GM23338 (cell line): Measurements from ENCODE around the gene LMAN2L. TPM values are rescaled to one million over a fixed set of nuclear protein-coding genes. Genes with fewer than 3 reads are reported as not detected.

Experiments
- ATAC-seq: fragments of 200-7000 bp; cut with Tn5 transposase; 3 replicates; pipeline ENCODE4 v1.9.1; 2020
- DNase-seq: peaks from one replicate; pipeline ENCODE4 v3.0.0-alpha.2; 2015; ENCODE audit warnings: low spot score
- H2AFZ ChIP-seq: fragments of 200-600 bp; sonication (generic); 2 replicates; pipeline ENCODE4 v1.8.0; 2016; ENCODE audit warnings: antibody characterized with exemption, mild to moderate bottlenecking, moderate library complexity
- H3F3A ChIP-seq: fragments of 200-600 bp; sonication (generic); replicated peaks from 2 replicates; pipeline ENCODE4 v1.8.0; 2017; ENCODE audit warnings: antibody characterized with exemption, mixed run types, low read depth
- H3K27ac ChIP-seq: fragments of 200-600 bp; sonication (generic); 2 replicates; pipeline ENCODE4 v1.6.1; 2016; ENCODE audit warnings: low read depth
- H3K27me3 ChIP-seq: fragments of 200-600 bp; sonication (generic); 2 replicates; pipeline ENCODE4 v1.8.0; 2016; ENCODE audit warnings: mild to moderate bottlenecking, mixed run types, moderate library complexity; ENCODE audit not compliant: insufficient read depth
- H3K36me3 ChIP-seq: fragments of 200-600 bp; sonication (generic); 2 replicates; pipeline ENCODE4 v1.8.0; 2016; ENCODE audit warnings: mild to moderate bottlenecking; ENCODE audit not compliant: insufficient read depth
- H3K4me1 ChIP-seq: fragments of 200-600 bp; sonication (generic); 2 replicates; pipeline ENCODE4 v1.8.0; 2016; ENCODE audit warnings: mild to moderate bottlenecking, moderate library complexity; ENCODE audit not compliant: insufficient read depth
- H3K4me2 ChIP-seq: fragments of 200-600 bp; sonication (generic); 2 replicates; pipeline ENCODE4 v1.7.1; 2017; ENCODE audit warnings: mixed run types
- H3K4me3 ChIP-seq: fragments of 200-600 bp; sonication (generic); 2 replicates; pipeline ENCODE4 v1.6.1; 2016; ENCODE audit warnings: mixed run types
- H3K79me2 ChIP-seq: fragments of 200-600 bp; sonication (generic); replicated peaks from 2 replicates; pipeline ENCODE4 v1.8.0; 2017; ENCODE audit warnings: mild to moderate bottlenecking; ENCODE audit not compliant: insufficient read depth
- H3K9me2 ChIP-seq: fragments of 200-600 bp; sonication (generic); 2 replicates; pipeline ENCODE4 v1.8.0; 2017; ENCODE audit not compliant: insufficient read depth
- H4K20me1 ChIP-seq: fragments of 200-600 bp; sonication (generic); replicated peaks from 2 replicates; pipeline ENCODE4 v1.8.0; 2017; ENCODE audit warnings: mild to moderate bottlenecking; ENCODE audit not compliant: insufficient read depth
- H3K27ac Mint-ChIP-seq: 2 replicates; pipeline ENCODE4 v1.8.0; 2020; ENCODE audit warnings: inconsistent platforms, mild to moderate bottlenecking, moderate library complexity, mixed read lengths
- H3K27me3 Mint-ChIP-seq: 3 replicates; pipeline ENCODE4 v1.8.0; 2022; ENCODE audit warnings: low read depth, mild to moderate bottlenecking, moderate library complexity, mixed read lengths, inconsistent platforms; ENCODE audit not compliant: insufficient read depth, poor library complexity
- H3K36me3 Mint-ChIP-seq: 3 replicates; pipeline ENCODE4 v1.8.0; 2021; ENCODE audit warnings: low read depth, mild to moderate bottlenecking, inconsistent platforms, moderate library complexity, mixed read lengths
- H3K4me1 Mint-ChIP-seq: 3 replicates; pipeline ENCODE4 v1.8.0; 2020; ENCODE audit warnings: mild to moderate bottlenecking, inconsistent platforms, mixed read lengths
- H3K4me3 Mint-ChIP-seq: 3 replicates; pipeline ENCODE4 v1.8.0; 2021; ENCODE audit warnings: moderate library complexity, mild to moderate bottlenecking, inconsistent platforms, mixed read lengths
- H3K9me3 Mint-ChIP-seq: 3 replicates; pipeline ENCODE4 v1.8.0; 2020; ENCODE audit warnings: moderate library complexity, mild to moderate bottlenecking, inconsistent platforms, mixed read lengths
- CREB1 ChIP-seq: fragments of 250-450 bp; sonication (Bioruptor Pico); IDR thresholded peaks from 2 replicates; pipeline ENCODE4 v1.5.0; 2020; ENCODE audit warnings: low read depth, mild to moderate bottlenecking, moderate library complexity
- CTCF ChIP-seq, 2 experiments: fragments of 200-600 bp in 1 of 2; sonication (generic) in 1 of 2; conservative IDR thresholded peaks; 2 replicates each; pipeline versions ENCODE4 v1.5.1 to v1.6.1; 2016 to 2017; ENCODE audit warnings: antibody characterized with exemption in 2 of 2, low read depth in 2 of 2, mild to moderate bottlenecking in 2 of 2, moderate library complexity in 1 of 2
- EZH2 ChIP-seq: fragments of 200-600 bp; sonication (generic); IDR thresholded peaks from one replicate; pipeline ENCODE4 v1.8.0; 2017; ENCODE audit warnings: antibody characterized with exemption, mild to moderate bottlenecking, low read depth; ENCODE audit not compliant: unreplicated experiment
- EZH2phosphoT487 ChIP-seq: fragments of 200-600 bp; sonication (generic); IDR thresholded peaks from one replicate; pipeline ENCODE4 v1.8.1; 2018; ENCODE audit warnings: antibody characterized with exemption; ENCODE audit not compliant: unreplicated experiment
- NANOG ChIP-seq: IDR thresholded peaks from 2 replicates; pipeline ENCODE4 v1.6.1; 2016; ENCODE audit warnings: antibody characterized with exemption, borderline replicate concordance
- ZNF331 ChIP-seq: fragments of 250-450 bp; sonication (Bioruptor Pico); IDR thresholded peaks from 2 replicates; pipeline ENCODE4 v1.5.0; 2020; ENCODE audit warnings: low read depth, mild to moderate bottlenecking, moderate library complexity
- polyA plus RNA-seq: library from polyadenylated mRNA; unstranded; fragments of >200 nt; fragmentation: Nextera tagmentation; extraction: Ambion mirVana; gene quantifications from 2 replicates; pipeline ENCODE4 v1.2.1, GENCODE V29; 2016
- total RNA-seq: library from RNA; depleted of rRNA; stranded (reverse); fragments of >200 nt; shearing (Covaris generic); gene quantifications from 2 replicates; pipeline ENCODE4 v1.2.3, GENCODE V29; 2014
- TF ChIP-seq, protein P1 (sequence below): fragments of 250-450 bp; sonication (Bioruptor Pico); IDR thresholded peaks from 2 replicates; pipeline ENCODE4 v1.5.0; 2020; ENCODE audit warnings: mild to moderate bottlenecking, moderate library complexity
- TF ChIP-seq, protein P2 (sequence below): IDR thresholded peaks from 2 replicates; pipeline ENCODE4 v1.6.1; 2016; ENCODE audit warnings: antibody characterized with exemption
- TF ChIP-seq, protein P3 (sequence below): IDR thresholded peaks from one replicate; pipeline ENCODE4 v1.6.1; 2018; ENCODE audit warnings: antibody characterized with exemption; ENCODE audit not compliant: unreplicated experiment

LMAN2L gene
- total and polyA plus RNA-seq, 2 experiments from 2014 or later, result 11.8 to 15.8 TPM

DNA sequence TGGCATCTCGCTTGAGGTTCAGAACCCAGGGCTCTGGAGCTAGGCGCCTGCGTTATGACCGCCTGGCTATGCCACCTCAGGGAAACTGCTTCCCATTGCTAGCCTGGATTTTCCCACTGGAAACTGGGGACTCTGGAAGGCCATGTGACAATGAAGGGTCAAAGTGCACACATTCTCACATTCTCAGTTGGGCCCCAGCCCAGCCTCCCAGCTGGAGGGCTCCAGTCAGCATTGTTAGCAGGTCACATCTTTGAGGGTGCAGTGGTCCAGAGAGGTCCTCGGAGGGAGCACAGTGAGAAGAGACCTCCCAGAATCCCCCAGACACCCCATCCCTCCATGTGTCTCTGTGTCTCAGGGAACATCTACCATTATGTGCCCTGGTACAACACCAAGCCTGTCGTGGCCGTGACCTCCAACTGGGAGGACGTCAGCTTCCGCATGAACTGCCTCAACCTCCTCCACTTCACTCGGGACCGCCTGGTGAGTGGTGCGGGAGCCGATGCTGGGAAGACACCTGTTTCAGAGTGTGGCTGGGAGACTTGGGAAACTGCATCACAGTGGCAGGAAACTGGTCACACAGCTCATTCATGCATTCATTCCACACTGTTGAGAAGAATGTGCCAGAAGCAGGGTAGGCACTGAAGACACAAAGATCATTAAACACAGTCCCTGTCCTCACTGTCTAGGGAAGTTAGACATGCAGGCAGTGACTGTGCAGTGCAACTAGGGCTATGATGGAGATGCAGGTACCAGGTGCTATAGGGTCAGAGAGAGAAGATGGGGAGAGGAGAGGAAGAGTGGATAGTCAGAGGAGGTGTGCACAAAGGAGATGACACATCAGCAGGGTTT is 55.7 kb downstream of the LMAN2L start:
- Histone ChIP-seq H3K9me2 (no peaks in the 10 kb centered on the region), H3K79me2 (no peaks in the 10 kb centered on the region), H4K20me1 (no peaks in the 10 kb centered on the region), H3K4me2 (no peak overlapping the region), H2AFZ (no peak overlapping the region), H3F3A (no peaks in the 10 kb centered on the region), H3K27ac (no peak overlapping the region), H3K27me3 (no peaks in the 10 kb centered on the region), H3K36me3 (no peaks in the 10 kb centered on the region), H3K4me1 (no peaks in the 10 kb centered on the region), H3K4me3 (no peak overlapping the region)
- Mint-ChIP-seq H3K36me3 (no peaks in the 10 kb centered on the region), H3K4me3 (no peak overlapping the region; the same call in 2 of the 3 replicates), H3K27me3 (peaks cover 4% of the 10 kb centered on the region), H3K4me1 (peaks cover 15% of the 10 kb centered on the region), H3K9me3 (no peaks in the 10 kb centered on the region), H3K27ac (no peak overlapping the region)
- TF ChIP-seq, protein P1, sequence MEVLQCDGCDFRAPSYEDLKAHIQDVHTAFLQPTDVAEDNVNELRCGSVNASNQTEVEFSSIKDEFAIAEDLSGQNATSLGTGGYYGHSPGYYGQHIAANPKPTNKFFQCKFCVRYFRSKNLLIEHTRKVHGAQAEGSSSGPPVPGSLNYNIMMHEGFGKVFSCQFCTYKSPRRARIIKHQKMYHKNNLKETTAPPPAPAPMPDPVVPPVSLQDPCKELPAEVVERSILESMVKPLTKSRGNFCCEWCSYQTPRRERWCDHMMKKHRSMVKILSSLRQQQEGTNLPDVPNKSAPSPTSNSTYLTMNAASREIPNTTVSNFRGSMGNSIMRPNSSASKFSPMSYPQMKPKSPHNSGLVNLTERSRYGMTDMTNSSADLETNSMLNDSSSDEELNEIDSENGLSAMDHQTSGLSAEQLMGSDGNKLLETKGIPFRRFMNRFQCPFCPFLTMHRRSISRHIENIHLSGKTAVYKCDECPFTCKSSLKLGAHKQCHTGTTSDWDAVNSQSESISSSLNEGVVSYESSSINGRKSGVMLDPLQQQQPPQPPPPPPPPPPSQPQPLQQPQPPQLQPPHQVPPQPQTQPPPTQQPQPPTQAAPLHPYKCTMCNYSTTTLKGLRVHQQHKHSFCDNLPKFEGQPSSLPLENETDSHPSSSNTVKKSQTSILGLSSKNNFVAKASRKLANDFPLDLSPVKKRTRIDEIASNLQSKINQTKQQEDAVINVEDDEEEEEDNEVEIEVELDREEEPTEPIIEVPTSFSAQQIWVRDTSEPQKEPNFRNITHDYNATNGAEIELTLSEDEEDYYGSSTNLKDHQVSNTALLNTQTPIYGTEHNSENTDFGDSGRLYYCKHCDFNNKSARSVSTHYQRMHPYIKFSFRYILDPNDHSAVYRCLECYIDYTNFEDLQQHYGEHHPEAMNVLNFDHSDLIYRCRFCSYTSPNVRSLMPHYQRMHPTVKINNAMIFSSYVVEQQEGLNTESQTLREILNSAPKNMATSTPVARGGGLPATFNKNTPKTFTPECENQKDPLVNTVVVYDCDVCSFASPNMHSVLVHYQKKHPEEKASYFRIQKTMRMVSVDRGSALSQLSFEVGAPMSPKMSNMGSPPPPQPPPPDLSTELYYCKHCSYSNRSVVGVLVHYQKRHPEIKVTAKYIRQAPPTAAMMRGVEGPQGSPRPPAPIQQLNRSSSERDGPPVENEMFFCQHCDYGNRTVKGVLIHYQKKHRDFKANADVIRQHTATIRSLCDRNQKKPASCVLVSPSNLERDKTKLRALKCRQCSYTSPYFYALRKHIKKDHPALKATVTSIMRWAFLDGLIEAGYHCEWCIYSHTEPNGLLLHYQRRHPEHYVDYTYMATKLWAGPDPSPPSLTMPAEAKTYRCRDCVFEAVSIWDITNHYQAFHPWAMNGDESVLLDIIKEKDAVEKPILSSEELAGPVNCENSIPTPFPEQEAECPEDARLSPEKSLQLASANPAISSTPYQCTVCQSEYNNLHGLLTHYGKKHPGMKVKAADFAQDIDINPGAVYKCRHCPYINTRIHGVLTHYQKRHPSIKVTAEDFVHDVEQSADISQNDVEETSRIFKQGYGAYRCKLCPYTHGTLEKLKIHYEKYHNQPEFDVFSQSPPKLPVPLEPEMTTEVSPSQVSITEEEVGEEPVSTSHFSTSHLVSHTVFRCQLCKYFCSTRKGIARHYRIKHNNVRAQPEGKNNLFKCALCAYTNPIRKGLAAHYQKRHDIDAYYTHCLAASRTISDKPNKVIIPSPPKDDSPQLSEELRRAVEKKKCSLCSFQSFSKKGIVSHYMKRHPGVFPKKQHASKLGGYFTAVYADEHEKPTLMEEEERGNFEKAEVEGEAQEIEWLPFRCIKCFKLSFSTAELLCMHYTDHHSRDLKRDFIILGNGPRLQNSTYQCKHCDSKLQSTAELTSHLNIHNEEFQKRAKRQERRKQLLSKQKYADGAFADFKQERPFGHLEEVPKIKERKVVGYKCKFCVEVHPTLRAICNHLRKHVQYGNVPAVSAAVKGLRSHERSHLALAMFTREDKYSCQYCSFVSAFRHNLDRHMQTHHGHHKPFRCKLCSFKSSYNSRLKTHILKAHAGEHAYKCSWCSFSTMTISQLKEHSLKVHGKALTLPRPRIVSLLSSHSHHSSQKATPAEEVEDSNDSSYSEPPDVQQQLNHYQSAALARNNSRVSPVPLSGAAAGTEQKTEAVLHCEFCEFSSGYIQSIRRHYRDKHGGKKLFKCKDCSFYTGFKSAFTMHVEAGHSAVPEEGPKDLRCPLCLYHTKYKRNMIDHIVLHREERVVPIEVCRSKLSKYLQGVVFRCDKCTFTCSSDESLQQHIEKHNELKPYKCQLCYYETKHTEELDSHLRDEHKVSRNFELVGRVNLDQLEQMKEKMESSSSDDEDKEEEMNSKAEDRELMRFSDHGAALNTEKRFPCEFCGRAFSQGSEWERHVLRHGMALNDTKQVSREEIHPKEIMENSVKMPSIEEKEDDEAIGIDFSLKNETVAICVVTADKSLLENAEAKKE (CRISPR knock-in tag), result no peak
- TF ChIP-seq CREB1, result no peak
- TF ChIP-seq, protein P2, sequence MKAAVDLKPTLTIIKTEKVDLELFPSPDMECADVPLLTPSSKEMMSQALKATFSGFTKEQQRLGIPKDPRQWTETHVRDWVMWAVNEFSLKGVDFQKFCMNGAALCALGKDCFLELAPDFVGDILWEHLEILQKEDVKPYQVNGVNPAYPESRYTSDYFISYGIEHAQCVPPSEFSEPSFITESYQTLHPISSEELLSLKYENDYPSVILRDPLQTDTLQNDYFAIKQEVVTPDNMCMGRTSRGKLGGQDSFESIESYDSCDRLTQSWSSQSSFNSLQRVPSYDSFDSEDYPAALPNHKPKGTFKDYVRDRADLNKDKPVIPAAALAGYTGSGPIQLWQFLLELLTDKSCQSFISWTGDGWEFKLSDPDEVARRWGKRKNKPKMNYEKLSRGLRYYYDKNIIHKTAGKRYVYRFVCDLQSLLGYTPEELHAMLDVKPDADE, result no peak
- TF ChIP-seq, protein P3, sequence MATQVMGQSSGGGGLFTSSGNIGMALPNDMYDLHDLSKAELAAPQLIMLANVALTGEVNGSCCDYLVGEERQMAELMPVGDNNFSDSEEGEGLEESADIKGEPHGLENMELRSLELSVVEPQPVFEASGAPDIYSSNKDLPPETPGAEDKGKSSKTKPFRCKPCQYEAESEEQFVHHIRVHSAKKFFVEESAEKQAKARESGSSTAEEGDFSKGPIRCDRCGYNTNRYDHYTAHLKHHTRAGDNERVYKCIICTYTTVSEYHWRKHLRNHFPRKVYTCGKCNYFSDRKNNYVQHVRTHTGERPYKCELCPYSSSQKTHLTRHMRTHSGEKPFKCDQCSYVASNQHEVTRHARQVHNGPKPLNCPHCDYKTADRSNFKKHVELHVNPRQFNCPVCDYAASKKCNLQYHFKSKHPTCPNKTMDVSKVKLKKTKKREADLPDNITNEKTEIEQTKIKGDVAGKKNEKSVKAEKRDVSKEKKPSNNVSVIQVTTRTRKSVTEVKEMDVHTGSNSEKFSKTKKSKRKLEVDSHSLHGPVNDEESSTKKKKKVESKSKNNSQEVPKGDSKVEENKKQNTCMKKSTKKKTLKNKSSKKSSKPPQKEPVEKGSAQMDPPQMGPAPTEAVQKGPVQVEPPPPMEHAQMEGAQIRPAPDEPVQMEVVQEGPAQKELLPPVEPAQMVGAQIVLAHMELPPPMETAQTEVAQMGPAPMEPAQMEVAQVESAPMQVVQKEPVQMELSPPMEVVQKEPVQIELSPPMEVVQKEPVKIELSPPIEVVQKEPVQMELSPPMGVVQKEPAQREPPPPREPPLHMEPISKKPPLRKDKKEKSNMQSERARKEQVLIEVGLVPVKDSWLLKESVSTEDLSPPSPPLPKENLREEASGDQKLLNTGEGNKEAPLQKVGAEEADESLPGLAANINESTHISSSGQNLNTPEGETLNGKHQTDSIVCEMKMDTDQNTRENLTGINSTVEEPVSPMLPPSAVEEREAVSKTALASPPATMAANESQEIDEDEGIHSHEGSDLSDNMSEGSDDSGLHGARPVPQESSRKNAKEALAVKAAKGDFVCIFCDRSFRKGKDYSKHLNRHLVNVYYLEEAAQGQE, result no peak
- TF ChIP-seq ZNF331 (CRISPR knock-in tag), result no peak
- no peak for TF ChIP-seq EZH2
- TF ChIP-seq EZH2phosphoT487, result no peak
- TF ChIP-seq NANOG, result no peak
- no peak for TF ChIP-seq CTCF (conservative IDR thresholded peaks at IDR 0.05; ENCODE audit: low read depth in 2 of 2)
- ATAC-seq (no peak), DNase-seq (no peak)
